Measurements from ENCODE around the gene MBOAT1. TPM values are rescaled to one million over a fixed set of nuclear protein-coding genes. Genes with fewer than 3 reads are reported as not detected.
A peak's percentile ranks its signal among the peaks of the same experiment; 100 is the strongest.

Gene MBOAT1
- polyA plus RNA-seq, 1 donor (not counting 4 experiments of a cell fraction or from before 2014, with no cell fraction given) = 4.9 TPM

GRCh38 chr6:20113649-20114224 is 98.5 kb downstream of the MBOAT1 start:
- no peak overlapping the region for H3K9ac ChIP-seq (ENCODE audit: control insufficient read depth, extremely low read depth, insufficient read depth, low read length)
- TF ChIP-seq, protein P1, sequence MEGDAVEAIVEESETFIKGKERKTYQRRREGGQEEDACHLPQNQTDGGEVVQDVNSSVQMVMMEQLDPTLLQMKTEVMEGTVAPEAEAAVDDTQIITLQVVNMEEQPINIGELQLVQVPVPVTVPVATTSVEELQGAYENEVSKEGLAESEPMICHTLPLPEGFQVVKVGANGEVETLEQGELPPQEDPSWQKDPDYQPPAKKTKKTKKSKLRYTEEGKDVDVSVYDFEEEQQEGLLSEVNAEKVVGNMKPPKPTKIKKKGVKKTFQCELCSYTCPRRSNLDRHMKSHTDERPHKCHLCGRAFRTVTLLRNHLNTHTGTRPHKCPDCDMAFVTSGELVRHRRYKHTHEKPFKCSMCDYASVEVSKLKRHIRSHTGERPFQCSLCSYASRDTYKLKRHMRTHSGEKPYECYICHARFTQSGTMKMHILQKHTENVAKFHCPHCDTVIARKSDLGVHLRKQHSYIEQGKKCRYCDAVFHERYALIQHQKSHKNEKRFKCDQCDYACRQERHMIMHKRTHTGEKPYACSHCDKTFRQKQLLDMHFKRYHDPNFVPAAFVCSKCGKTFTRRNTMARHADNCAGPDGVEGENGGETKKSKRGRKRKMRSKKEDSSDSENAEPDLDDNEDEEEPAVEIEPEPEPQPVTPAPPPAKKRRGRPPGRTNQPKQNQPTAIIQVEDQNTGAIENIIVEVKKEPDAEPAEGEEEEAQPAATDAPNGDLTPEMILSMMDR (optimal IDR thresholded peaks at IDR 0.05 in 1 of 3, IDR thresholded peaks at IDR 0.05 in 1 of 3, conservative IDR thresholded peaks at IDR 0.05 in 1 of 3; ENCODE audit: extremely low read depth in 1 of 3, insufficient read depth in 2 of 3, low read length in 3 of 3) = no peak
- TF ChIP-seq EZH2 (IDR thresholded peaks at IDR 0.05; ENCODE audit: low read length) = no peak
- H3K27ac ChIP-seq (ENCODE audit: control insufficient read depth, insufficient read depth, low read length) = no peak overlapping the region
- dilution Hi-C loops (cut with MboI; ENCODE audit: extremely low pct_ligation_motif_present, low sequenced_read_pairs) = no loop called here
- H4K20me1 ChIP-seq (ENCODE audit: control insufficient read depth, extremely low read depth, insufficient read depth, low read length) = no peaks in the 10 kb centered on the region
- peaks cover 7% of the 10 kb centered on the region for H3K4me1 ChIP-seq (ENCODE audit: control insufficient read depth, extremely low read depth, insufficient read depth, low read length)
- H3K4me3 ChIP-seq (ENCODE audit: control insufficient read depth in 2 of 3, extremely low read depth in 1 of 3, insufficient read depth in 2 of 3, low read depth in 1 of 3, low read length in 3 of 3) = no peak overlapping the region
- FAIRE-seq = no peak
- H3K9me3 ChIP-seq (ENCODE audit: control insufficient read depth, low read depth, low read length) = no peaks in the 10 kb centered on the region
- no peak for DNase-seq (ENCODE audit: low read depth, low spot score)
- no peak overlapping the region for H3K4me2 ChIP-seq (ENCODE audit: control insufficient read depth, extremely low read depth, insufficient read depth, low read depth, low read length)
- H3K79me2 ChIP-seq (ENCODE audit: control insufficient read depth, insufficient read depth, low read length) = no peaks in the 10 kb centered on the region
- H2AFZ ChIP-seq (ENCODE audit: control insufficient read depth, low read length) = no peak overlapping the region
- H3K27me3 ChIP-seq (ENCODE audit: control insufficient read depth, extremely low read depth, insufficient read depth, low read length) = no peaks in the 10 kb centered on the region
- H3K36me3 ChIP-seq (ENCODE audit: control insufficient read depth in 2 of 2, extremely low read depth in 1 of 2, insufficient read depth in 2 of 2, low read length in 2 of 2) = peaks cover 0 to 5% of the 10 kb centered on the region in 2 experiments
- no peaks in the 10 kb centered on the region for H3K9me1 ChIP-seq (ENCODE audit: control insufficient read depth, extremely low read depth, insufficient read depth, low read length)

DNA sequence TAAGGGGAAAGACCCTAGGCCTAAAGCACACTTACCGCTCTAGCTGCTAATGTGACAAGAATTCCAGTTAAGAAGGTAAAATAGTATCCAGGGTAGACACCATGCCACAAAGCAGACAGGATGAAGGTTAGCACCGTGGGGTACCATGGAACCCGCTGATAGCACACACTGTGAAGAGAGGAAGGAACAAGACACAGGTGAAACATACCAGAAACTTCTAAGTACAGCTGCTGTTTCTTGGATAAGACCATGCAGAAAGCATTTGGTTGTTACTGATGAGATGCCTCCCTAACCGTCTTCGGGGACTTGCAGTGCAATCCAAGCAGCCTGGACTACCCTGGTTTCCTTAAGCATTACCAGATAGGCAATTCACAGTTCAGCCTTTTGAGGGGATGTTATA is 99.4 kb downstream of the MBOAT1 start:
- Histone ChIP-seq H3K9me1 (ENCODE audit: control insufficient read depth, extremely low read depth, insufficient read depth, low read length) (no peaks in the 10 kb centered on the region), H3K36me3 (ENCODE audit: control insufficient read depth in 2 of 2, extremely low read depth in 1 of 2, insufficient read depth in 2 of 2, low read length in 2 of 2) (peaks cover 0 to 5% of the 10 kb centered on the region in 2 experiments), H3K79me2 (ENCODE audit: control insufficient read depth, insufficient read depth, low read length) (no peaks in the 10 kb centered on the region), H3K4me2 (ENCODE audit: control insufficient read depth, extremely low read depth, insufficient read depth, low read depth, low read length) (no peak overlapping the region), H2AFZ (ENCODE audit: control insufficient read depth, low read length) (no peak overlapping the region), H3K4me3 (ENCODE audit: control insufficient read depth in 2 of 3, extremely low read depth in 1 of 3, insufficient read depth in 2 of 3, low read depth in 1 of 3, low read length in 3 of 3) (no peak overlapping the region), H3K27me3 (ENCODE audit: control insufficient read depth, extremely low read depth, insufficient read depth, low read length) (no peaks in the 10 kb centered on the region), H3K27ac (ENCODE audit: control insufficient read depth, insufficient read depth, low read length) (no peak overlapping the region), H3K4me1 (ENCODE audit: control insufficient read depth, extremely low read depth, insufficient read depth, low read length) (peaks cover 7% of the 10 kb centered on the region), H3K9me3 (ENCODE audit: control insufficient read depth, low read depth, low read length) (no peaks in the 10 kb centered on the region), H3K9ac (ENCODE audit: control insufficient read depth, extremely low read depth, insufficient read depth, low read length) (no peak overlapping the region), H4K20me1 (ENCODE audit: control insufficient read depth, extremely low read depth, insufficient read depth, low read length) (no peaks in the 10 kb centered on the region)
- TF ChIP-seq EZH2 (IDR thresholded peaks at IDR 0.05; ENCODE audit: low read length) = no peak
- TF ChIP-seq, protein P1 (optimal IDR thresholded peaks at IDR 0.05 in 1 of 3, IDR thresholded peaks at IDR 0.05 in 1 of 3, conservative IDR thresholded peaks at IDR 0.05 in 1 of 3; ENCODE audit: extremely low read depth in 1 of 3, insufficient read depth in 2 of 3, low read length in 3 of 3) = no peak
- peak; percentile 5 for FAIRE-seq
- dilution Hi-C loops (cut with MboI; ENCODE audit: extremely low pct_ligation_motif_present, low sequenced_read_pairs) = no loop called here
- no peak for DNase-seq (ENCODE audit: low read depth, low spot score)
